Neural cell (in vitro differentiated cells): ENCODE results near the gene GFPT1.

ENCODE experiments used
- MXI1 ChIP-seq: fragments of 450-650 bp; conservative IDR thresholded peaks from 2 replicates; pipeline ENCODE4 v1.6.1; 2014; ENCODE audit warnings: antibody characterized with exemption, mild to moderate bottlenecking; ENCODE audit not compliant: poor library complexity, severe bottlenecking
- TAF1 ChIP-seq: IDR thresholded peaks from 2 replicates; pipeline ENCODE4 v1.6.1; 2012; ENCODE audit warnings: low read depth
- TF ChIP-seq, protein P1 (sequence below): fragments of 450-650 bp; IDR thresholded peaks from 2 replicates; pipeline ENCODE4 v1.5.1; 2014; ENCODE audit warnings: antibody characterized with exemption, mild to moderate bottlenecking, moderate library complexity; ENCODE audit not compliant: poor library complexity, severe bottlenecking
- TF ChIP-seq, protein P2 (sequence below): IDR thresholded peaks from 2 replicates; pipeline ENCODE4 v1.6.1; 2012; ENCODE audit warnings: borderline replicate concordance

DNA sequence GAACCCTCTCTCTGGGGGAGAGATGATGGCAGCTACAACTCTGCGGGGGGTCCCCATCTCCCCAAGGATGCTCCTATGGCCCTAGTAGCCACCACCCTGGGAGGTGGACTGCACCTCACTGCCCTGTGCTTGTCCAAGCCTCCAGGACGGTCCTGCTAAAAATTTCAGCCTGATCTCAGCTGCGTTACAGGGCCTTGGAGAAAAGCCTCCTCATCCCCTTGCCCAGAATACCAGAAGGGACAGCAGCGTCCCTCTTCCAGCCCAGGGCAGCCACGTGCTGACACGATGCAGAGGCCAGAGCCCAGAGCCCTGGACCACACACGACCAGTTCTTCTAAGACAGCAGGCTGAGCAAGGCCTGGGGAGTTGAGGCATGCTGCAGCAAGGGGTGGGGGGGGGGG lies 81.9 kb downstream of the GFPT1 start:
- TF ChIP-seq, protein P1, sequence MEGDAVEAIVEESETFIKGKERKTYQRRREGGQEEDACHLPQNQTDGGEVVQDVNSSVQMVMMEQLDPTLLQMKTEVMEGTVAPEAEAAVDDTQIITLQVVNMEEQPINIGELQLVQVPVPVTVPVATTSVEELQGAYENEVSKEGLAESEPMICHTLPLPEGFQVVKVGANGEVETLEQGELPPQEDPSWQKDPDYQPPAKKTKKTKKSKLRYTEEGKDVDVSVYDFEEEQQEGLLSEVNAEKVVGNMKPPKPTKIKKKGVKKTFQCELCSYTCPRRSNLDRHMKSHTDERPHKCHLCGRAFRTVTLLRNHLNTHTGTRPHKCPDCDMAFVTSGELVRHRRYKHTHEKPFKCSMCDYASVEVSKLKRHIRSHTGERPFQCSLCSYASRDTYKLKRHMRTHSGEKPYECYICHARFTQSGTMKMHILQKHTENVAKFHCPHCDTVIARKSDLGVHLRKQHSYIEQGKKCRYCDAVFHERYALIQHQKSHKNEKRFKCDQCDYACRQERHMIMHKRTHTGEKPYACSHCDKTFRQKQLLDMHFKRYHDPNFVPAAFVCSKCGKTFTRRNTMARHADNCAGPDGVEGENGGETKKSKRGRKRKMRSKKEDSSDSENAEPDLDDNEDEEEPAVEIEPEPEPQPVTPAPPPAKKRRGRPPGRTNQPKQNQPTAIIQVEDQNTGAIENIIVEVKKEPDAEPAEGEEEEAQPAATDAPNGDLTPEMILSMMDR: no peak
- TF ChIP-seq TAF1: no peak
- TF ChIP-seq, protein P2, sequence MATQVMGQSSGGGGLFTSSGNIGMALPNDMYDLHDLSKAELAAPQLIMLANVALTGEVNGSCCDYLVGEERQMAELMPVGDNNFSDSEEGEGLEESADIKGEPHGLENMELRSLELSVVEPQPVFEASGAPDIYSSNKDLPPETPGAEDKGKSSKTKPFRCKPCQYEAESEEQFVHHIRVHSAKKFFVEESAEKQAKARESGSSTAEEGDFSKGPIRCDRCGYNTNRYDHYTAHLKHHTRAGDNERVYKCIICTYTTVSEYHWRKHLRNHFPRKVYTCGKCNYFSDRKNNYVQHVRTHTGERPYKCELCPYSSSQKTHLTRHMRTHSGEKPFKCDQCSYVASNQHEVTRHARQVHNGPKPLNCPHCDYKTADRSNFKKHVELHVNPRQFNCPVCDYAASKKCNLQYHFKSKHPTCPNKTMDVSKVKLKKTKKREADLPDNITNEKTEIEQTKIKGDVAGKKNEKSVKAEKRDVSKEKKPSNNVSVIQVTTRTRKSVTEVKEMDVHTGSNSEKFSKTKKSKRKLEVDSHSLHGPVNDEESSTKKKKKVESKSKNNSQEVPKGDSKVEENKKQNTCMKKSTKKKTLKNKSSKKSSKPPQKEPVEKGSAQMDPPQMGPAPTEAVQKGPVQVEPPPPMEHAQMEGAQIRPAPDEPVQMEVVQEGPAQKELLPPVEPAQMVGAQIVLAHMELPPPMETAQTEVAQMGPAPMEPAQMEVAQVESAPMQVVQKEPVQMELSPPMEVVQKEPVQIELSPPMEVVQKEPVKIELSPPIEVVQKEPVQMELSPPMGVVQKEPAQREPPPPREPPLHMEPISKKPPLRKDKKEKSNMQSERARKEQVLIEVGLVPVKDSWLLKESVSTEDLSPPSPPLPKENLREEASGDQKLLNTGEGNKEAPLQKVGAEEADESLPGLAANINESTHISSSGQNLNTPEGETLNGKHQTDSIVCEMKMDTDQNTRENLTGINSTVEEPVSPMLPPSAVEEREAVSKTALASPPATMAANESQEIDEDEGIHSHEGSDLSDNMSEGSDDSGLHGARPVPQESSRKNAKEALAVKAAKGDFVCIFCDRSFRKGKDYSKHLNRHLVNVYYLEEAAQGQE: no peak
- TF ChIP-seq MXI1: no peak
